Medulla oblongata (tissue), 1 donor: ENCODE measurements around the gene HEXIM1.

Experiments
- DNase-seq: peaks from one replicate; pipeline ENCODE4 v3.0.0-alpha.2; 2015; ENCODE audit errors: extremely low spot score

Gene HEXIM1

GRCh38 chr17:45148183-45149036, at the start of gene HEXIM1:
HEXIM1 (plus strand) TSS chr17:45148475; CDS start chr17:45149191, 716 bp downstream.
- peak; percentile 100 for DNase-seq

GRCh38 chr17:45098869-45099616, 49.2 kb upstream of the HEXIM1 start:
- peak; percentile 94 for DNase-seq

- DNase-seq, result no peak
These were observed 46.8 kb upstream of the HEXIM1 start for GRCh38 chr17:45101546-45101882.

DNA sequence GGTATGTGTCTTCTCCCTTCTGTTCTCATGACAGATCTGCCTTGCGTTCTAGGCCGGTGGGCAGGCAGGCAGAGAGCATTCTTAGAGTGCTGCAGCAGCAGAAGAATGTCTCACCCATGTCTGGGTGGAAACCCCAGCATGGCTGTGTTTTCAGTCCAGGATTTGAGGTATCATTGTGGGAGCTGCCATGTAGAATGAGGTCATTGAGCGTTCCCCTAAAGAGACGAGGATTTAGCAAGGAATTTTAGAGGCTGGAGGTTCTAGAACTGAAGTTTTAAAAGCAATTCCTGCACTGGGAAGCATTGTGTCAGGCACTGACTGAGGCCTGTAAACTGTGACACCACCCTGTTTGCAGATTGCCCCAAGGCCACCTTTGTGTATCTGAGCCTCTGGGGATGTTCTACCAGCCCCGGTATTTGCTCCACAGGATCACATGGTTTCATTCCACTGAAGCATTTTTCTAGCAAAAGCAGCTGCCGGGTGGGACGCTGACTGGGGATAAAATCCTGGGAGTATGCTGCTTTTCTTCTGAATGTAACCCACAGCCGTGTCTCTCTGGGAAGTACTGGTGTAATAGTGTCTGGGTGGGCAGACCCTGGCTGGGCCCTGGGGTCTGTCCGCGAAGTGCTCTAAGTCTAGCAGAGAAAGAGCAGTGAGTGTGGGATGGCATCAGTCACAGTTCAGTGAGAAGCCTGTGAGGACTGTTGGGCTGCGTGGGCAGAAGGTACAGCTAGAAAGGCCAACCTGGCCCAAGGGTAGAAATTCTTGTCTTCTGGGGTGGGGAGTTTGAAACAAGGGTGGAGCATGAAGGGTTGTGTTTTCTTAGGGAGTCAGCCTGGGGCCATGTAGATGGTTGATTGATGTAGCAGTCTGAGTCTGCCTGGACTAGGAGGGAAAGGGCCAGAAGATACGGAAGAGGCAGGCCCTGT, 46.1 kb upstream of the HEXIM1 start:
- no peak for DNase-seq

DNA sequence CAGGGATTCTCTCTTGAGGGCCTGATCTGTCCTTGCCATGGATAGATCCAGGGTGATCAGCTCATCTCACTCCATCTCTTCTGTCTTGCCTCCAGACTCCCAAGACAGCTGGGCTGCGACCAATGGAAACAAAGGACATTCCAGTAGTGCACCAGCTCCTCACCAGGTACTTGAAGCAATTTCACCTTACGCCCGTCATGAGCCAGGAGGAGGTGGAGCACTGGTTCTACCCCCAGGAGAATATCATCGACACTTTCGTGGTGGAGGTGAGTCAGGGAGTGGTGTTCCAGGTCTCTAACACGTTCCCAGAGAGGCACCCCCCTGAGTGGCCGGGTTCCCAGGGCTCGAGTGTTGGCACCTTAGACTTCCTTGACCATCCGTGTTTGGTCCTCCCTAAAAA, 45.4 kb upstream of the HEXIM1 start:
- no peak for DNase-seq

- DNase-seq, result no peak
These were observed 44.9 kb upstream of the HEXIM1 start for GRCh38 chr17:45103269-45103795.

DNA sequence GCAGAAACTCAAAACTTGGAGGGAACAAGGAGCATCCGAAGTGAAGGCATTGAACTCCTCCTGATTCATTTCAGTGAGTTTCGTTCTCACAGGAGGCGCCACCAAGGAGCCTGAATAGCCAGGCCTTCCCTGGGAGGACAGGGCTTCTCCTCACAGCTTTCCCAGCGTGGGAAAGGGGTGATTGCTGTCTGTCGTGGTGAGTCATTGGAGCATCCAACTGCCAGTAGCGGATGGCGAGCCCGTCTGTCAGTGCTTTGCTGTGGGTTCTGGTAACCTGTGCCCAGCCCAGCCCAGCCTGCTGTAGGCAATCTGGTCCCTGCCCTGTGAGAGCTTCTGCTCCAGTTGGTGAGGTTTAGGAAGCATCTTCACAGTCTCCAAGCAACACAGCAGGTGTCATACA, 44.2 kb upstream of the HEXIM1 start:
- DNase-seq, result no peak

- no peak for DNase-seq
These were observed 43.8 kb upstream of the HEXIM1 start for GRCh38 chr17:45104497-45104896.

GRCh38 chr17:45104907-45105624, 43.2 kb upstream of the HEXIM1 start:
- DNase-seq, result no peak

DNA sequence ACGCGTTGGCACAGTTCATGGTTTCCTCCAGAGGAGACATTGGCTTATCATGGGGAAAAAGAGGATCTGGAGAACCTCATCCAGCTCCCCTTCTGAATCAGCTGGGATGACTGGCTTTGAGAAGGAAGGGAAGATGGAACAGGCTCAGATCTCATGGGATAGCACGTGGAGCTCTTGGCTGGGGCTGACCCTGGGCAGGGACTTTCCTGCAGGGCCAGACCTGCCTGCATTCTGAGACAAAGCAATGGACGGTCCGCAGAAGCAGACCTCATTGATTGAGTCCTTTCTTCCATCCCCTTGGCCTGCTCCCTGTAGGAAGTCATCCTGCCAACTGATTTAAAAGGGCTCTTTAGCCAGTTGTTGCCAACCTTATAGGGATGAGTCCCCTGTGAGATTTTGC, 42.2 kb upstream of the HEXIM1 start:
- no peak for DNase-seq

- DNase-seq, result no peak
These were observed 41.7 kb upstream of the HEXIM1 start for GRCh38 chr17:45106582-45106981.

GRCh38 chr17:45107293-45108010, 40.8 kb upstream of the HEXIM1 start:
- no peak for DNase-seq

- no peak for DNase-seq
These were observed 40.2 kb upstream of the HEXIM1 start for GRCh38 chr17:45108051-45108450.

DNA sequence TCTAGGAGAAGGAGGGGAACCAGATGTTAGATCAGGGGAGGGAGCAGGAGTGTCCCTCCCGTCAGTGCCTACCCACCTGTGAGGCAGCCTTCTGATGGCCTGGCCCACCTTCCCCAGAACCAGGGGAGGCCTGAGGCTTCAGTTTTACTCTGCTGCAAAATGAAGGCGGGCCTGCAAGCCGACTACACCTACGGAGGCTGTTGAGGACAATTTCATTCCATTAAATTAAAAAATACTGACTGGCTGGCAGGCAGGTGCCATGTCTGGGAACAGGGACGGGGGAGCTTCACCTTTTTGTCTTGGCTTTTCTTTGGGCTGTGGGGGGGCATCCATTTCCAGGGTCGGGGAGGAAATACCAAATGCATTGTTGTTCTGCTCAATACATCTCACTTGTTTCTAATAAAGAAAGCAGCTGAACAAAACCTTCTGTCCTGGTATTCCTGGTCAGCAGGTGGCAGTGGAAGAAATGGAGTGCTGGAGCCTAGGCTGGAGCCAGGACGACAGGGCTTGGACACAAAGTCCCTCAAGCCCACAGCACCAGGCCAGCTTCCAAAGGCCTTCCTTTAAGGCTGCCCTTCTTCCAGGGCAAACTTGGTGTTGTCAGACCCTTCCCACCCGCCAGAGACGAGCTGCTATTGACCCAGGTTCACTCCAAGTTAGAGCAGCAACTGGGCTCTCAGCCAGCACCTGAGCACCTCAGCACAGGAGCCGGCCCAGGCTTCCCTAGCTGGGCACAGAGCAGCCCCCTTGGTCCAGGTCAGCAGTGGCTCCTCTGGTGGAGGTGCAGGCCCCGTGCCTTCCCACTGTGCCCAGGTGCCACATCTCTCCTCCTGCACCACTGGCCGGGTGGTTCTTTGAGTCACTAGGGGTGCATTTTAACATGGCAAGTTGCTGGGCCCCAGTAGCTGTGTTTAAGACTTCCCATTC, 39.4 kb upstream of the HEXIM1 start:
- DNase-seq, result no peak

- DNase-seq, result peak; percentile 82
These were observed 37.3 kb upstream of the HEXIM1 start for GRCh38 chr17:45110676-45111611.

- DNase-seq, result no peak
These were observed 36.4 kb upstream of the HEXIM1 start for GRCh38 chr17:45111850-45112249.

- DNase-seq, result no peak
These were observed 35.5 kb upstream of the HEXIM1 start for GRCh38 chr17:45112559-45113423.
